Measurements from ENCODE around the gene ARPC1A. TPM values are rescaled to one million over a fixed set of nuclear protein-coding genes. Genes with fewer than 3 reads are reported as not detected.
"Not testable (repeated sequence)": the region's sequence is repeated elsewhere in the genome, so short reads cannot be mapped to it uniquely, and the experiment has no call there.

ARPC1A gene
- total RNA-seq, 4 donors from 2014 or later: 76.5 to 118 (median 103) TPM

DNA sequence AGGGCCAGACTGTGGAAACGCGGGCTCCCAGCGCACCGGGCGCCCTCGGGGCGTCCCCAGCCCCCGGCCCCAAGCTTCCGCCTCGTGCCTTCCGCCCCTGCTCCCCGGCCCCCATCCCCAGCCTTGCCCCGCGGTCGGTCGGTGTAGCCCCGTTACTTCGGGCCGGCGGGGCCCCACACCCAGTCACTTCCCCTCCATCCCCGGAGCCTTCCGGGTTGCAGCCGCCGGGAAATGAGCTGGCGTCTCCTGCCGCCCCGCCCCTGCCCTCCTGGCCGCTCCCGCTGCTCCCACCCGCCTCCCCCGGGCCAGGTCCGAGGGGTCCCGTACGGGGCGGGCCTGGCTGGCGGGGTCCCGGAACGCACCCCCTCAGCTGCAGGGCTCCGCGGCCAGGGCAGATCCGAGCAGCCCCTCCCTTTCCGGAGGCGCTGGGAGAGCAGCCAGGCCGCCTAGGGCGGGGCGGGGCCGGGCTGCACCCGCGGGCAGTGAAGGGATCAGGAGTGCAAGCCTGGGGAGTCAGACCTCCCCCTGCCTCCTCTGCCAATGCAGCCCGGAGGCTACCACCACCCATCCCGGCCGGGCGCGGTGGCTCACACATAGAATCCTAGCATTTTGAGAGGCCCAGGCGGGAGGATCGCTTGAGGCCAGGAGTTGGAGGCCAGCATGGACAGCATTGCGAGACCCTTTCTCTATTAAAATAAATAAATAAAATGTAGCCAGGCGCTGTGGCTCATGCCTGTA is 49.5 kb downstream of the ARPC1A start:
- TF ChIP-seq POLR2A (IDR thresholded peaks at IDR 0.05) (no peak), CTCF (IDR thresholded peaks at IDR 0.05) (no peak)
- Histone ChIP-seq H3K4me3 (peak overlapping the region; percentile 73 to 74), H3K27me3 (no peaks in the 10 kb centered on the region), H3K4me1 (peaks cover 0 to 6% of the 10 kb centered on the region in 2 donors), H3K27ac (peak overlapping the region; percentile 78 to 79), H3K9me3 (no peaks in the 10 kb centered on the region), H3K36me3 (no peaks in the 10 kb centered on the region)
- DNase-seq: peak; percentile 63 to 78
- intact Hi-C loops (cut with DNase I; ENCODE audit: low total_unique reads): no loop called here

- intact Hi-C loops (cut with DNase I; ENCODE audit: low total_unique reads): no loop called here
- Histone ChIP-seq H3K4me3 (no peak overlapping the region), H3K36me3 (no peaks in the 10 kb centered on the region), H3K27me3 (no peaks in the 10 kb centered on the region), H3K9me3 (no peaks in the 10 kb centered on the region), H3K4me1 (peaks cover 0 to 9% of the 10 kb centered on the region in 2 donors), H3K27ac (peak overlapping the region; percentile 60 to 84)
- DNase-seq: peak; percentile 74 to 77
- TF ChIP-seq POLR2A (IDR thresholded peaks at IDR 0.05): no peak
- TF ChIP-seq CTCF (IDR thresholded peaks at IDR 0.05): peak in 1 of 4 experiments; percentile 15
These were observed 53.4 kb downstream of the ARPC1A start for GRCh38 chr7:99379043-99379577.

DNA sequence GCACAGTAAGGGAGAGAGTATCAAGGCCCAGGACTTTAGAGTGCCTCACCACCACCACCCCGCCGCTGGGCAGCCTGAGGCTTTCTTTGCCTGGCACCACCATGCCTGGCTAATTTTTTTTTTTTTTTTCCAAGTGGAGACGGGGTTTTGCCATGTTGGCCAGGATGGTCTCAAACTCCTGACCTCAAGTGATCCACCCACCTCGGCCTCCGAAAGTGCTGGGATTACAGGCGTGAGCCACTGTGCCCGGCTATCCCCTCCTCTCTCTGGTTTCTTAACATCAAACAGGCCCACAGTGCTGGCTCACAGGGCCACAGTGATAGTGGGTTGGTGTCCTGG is 54.0 kb downstream of the ARPC1A start:
- H3K4me1 ChIP-seq; H3K36me3 ChIP-seq; DNase-seq; intact Hi-C loops (cut with DNase I; ENCODE audit: low total_unique reads); H3K4me3 ChIP-seq; H3K27me3 ChIP-seq; H3K9me3 ChIP-seq: not testable (repeated sequence)
- H3K27ac ChIP-seq: peak overlapping the region; percentile 60 to 84

GRCh38 chr7:99380032-99380822 is 54.5 kb downstream of the ARPC1A start:
- intact Hi-C loops (cut with DNase I; ENCODE audit: low total_unique reads): no loop called here
- DNase-seq: no peak
- Histone ChIP-seq H3K27ac (peak overlapping the region; percentile 60 to 84), H3K9me3 (no peaks in the 10 kb centered on the region), H3K36me3 (no peaks in the 10 kb centered on the region), H3K4me1 (peaks cover 0 to 9% of the 10 kb centered on the region in 2 donors), H3K4me3 (no peak overlapping the region), H3K27me3 (no peaks in the 10 kb centered on the region)
- no peak for TF ChIP-seq CTCF (IDR thresholded peaks at IDR 0.05)
- TF ChIP-seq POLR2A (IDR thresholded peaks at IDR 0.05): no peak

DNA sequence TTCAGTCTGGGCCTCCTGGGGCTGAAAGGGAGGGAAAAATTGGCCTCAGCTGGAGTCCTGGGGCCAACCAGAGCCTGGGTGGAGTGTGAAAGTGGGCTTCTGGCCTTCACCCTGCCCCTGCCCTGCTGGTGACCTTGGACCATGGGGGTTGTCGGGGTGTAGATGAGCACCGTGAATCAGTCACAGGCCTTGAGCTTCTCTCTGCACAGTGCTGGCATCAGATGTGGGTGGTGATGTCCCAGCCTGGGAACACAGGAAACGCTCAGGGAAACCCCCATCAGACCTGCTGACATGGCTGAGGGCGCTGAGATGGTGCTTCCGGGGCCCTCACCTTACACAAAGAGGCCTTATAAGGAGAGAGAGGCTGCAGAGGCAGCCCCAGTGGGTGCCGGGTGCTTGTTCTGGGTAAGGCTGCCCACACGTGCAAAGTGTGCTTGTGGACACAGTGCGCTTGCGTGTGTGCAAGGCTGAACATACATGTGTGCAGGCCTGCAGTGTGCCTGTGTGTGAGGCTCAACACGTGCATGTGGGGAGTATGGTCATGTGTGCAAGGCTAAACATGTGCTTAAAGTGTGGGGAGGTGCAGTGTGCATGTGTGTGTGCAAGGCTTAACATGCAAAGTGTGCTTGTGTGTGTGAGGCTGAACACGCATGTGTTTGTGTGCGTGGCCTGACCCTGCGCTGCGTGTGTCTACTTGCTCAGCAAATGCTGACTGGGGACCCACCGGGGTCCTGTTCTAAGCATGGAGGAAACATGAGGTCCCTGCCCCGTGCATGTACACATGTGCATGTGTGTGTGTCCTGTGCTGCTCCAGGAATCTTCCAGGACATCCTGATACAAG is 55.3 kb downstream of the ARPC1A start:
- intact Hi-C loops (cut with DNase I; ENCODE audit: low total_unique reads): no loop called here
- Histone ChIP-seq H3K27ac (peak overlapping the region; percentile 60 to 84), H3K4me3 (no peak overlapping the region), H3K4me1 (peaks cover 0 to 9% of the 10 kb centered on the region in 2 donors), H3K27me3 (no peaks in the 10 kb centered on the region), H3K36me3 (no peaks in the 10 kb centered on the region), H3K9me3 (no peaks in the 10 kb centered on the region)
- TF ChIP-seq CTCF (IDR thresholded peaks at IDR 0.05) (no peak), POLR2A (IDR thresholded peaks at IDR 0.05) (no peak)
- DNase-seq: no peak
